Astrocyte of the cerebellum (primary cell): ENCODE data around the gene RAB6A.
"Not testable (repeated sequence)": the region's sequence is repeated elsewhere in the genome, so short reads cannot be mapped to it uniquely, and the experiment has no call there.

Source experiments
- DNase-seq: peaks from one replicate; pipeline ENCODE4 v3.0.0-alpha.2; 2011; ENCODE audit warnings: low read depth
- H3K4me3 ChIP-seq: 2 replicates; pipeline ENCODE4 v1.5.1; 2011; ENCODE audit warnings: mild to moderate bottlenecking, low read depth, low read length, moderate library complexity
- CTCF ChIP-seq: IDR thresholded peaks from 2 replicates; pipeline ENCODE4 v1.5.1; 2012; ENCODE audit warnings: low read length, low read depth, moderate library complexity, mild to moderate bottlenecking; ENCODE audit errors: missing control alignments
- in situ Hi-C: cut with HindIII; loops from 2 replicates; pipeline ENCODE4 v1.10.0; 2017; ENCODE audit warnings: low sequenced_read_pairs

The RAB6A gene

GRCh38 chr11:73710964-73711363 is 49.9 kb downstream of the RAB6A start:
- DNase-seq: no peak
- in situ Hi-C loops: no loop called here
- H3K4me3 ChIP-seq: no peak overlapping the region
- TF ChIP-seq CTCF: no peak

GRCh38 chr11:73705053-73705452 is 55.8 kb downstream of the RAB6A start:
- DNase-seq: no peak
- in situ Hi-C loops: no loop called here
- no peak for TF ChIP-seq CTCF
- H3K4me3 ChIP-seq: no peak overlapping the region

- H3K4me3 ChIP-seq: no peak overlapping the region
- in situ Hi-C loops: no loop called here
- no peak for TF ChIP-seq CTCF
- no peak for DNase-seq
These were observed 66.9 kb downstream of the RAB6A start for GRCh38 chr11:73693899-73694525.

- in situ Hi-C loops: no loop called here
- TF ChIP-seq CTCF: no peak
- H3K4me3 ChIP-seq: no peak overlapping the region
- DNase-seq: no peak
These were observed 80.2 kb downstream of the RAB6A start for GRCh38 chr11:73680687-73681086.

GRCh38 chr11:73676552-73676951 is 84.3 kb downstream of the RAB6A start:
- in situ Hi-C loops, H3K4me3 ChIP-seq, DNase-seq: not testable (repeated sequence)

- no peak for TF ChIP-seq CTCF
- H3K4me3 ChIP-seq: no peak overlapping the region
- in situ Hi-C loops: no loop called here
- DNase-seq: no peak
These were observed 89.2 kb downstream of the RAB6A start for GRCh38 chr11:73671701-73672100.

GRCh38 chr11:73670808-73671207 is 90.1 kb downstream of the RAB6A start:
- in situ Hi-C loops: no loop called here
- TF ChIP-seq CTCF: no peak
- no peak overlapping the region for H3K4me3 ChIP-seq
- no peak for DNase-seq
